ENCODE data around the gene TMA7. TPM values are rescaled to one million over a fixed set of nuclear protein-coding genes. Genes with fewer than 3 reads are reported as not detected.

TMA7 gene
- total and polyA plus RNA-seq, 9 of the 15 experiments (the other 6 are each of a cell fraction or from before 2014, with no cell fraction given), result 209 to 1,003 (median 486) TPM

DNA sequence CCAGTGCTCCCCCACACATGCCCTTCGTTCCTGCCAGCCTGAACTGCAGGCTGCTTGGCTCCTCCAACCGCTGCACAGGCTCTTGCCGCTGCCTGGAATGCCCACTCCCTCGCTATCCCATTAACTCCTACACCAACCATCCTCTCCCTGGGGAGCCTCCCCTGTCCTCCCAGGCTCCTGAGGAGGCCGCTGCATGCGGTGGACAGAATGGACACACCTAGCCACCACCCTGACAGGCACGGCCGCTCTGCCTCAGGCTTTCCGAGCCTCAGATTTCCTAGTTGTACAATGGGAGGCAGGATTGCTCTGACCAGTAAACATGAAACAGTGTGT, 12.5 kb upstream of the TMA7 start:
- 84% methylated on average over 7 of the region's 9 CpGs for WGBS (ENCODE audit: insufficient coverage, low coverage, missing lambda C conversion rate)
- TF ChIP-seq, protein P1, sequence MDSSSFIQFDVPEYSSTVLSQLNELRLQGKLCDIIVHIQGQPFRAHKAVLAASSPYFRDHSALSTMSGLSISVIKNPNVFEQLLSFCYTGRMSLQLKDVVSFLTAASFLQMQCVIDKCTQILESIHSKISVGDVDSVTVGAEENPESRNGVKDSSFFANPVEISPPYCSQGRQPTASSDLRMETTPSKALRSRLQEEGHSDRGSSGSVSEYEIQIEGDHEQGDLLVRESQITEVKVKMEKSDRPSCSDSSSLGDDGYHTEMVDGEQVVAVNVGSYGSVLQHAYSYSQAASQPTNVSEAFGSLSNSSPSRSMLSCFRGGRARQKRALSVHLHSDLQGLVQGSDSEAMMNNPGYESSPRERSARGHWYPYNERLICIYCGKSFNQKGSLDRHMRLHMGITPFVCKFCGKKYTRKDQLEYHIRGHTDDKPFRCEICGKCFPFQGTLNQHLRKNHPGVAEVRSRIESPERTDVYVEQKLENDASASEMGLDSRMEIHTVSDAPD (CRISPR knock-in tag; IDR thresholded peaks at IDR 0.05), result no peak
- TF ChIP-seq, protein P2, sequence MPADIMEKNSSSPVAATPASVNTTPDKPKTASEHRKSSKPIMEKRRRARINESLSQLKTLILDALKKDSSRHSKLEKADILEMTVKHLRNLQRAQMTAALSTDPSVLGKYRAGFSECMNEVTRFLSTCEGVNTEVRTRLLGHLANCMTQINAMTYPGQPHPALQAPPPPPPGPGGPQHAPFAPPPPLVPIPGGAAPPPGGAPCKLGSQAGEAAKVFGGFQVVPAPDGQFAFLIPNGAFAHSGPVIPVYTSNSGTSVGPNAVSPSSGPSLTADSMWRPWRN (IDR thresholded peaks at IDR 0.05; ENCODE audit: low read depth), result no peak
- TF ChIP-seq FOS (IDR thresholded peaks at IDR 0.05; ENCODE audit: extremely low read depth, insufficient read length) (no peak), BDP1 (IDR thresholded peaks at IDR 0.05; ENCODE audit: insufficient read depth, insufficient read length) (no peak), ZNF174 (CRISPR knock-in tag; IDR thresholded peaks at IDR 0.05) (no peak), POLR2AphosphoS5 (IDR thresholded peaks at IDR 0.05; ENCODE audit: control insufficient read depth, insufficient read depth, low read depth, low read length) (no peak), GATAD2A (IDR thresholded peaks at IDR 0.05) (no peak), BHLHE40 (IDR thresholded peaks at IDR 0.05; ENCODE audit: low read length) (no peak), ZC3H4 (CRISPR knock-in tag; IDR thresholded peaks at IDR 0.05; ENCODE audit: borderline replicate concordance) (no peak), CCAR2 (IDR thresholded peaks at IDR 0.05; ENCODE audit: low read depth, low read length) (no peak)
- FAIRE-seq, result no peak

More for the DNA sequence above, 12.5 kb upstream of the TMA7 start:
- Histone ChIP-seq H4K20me1 (replicated peaks; ENCODE audit: control insufficient read depth, insufficient read depth, low read length) (no peaks in the 10 kb centered on the region), H3K9me3 (replicated peaks; ENCODE audit: control insufficient read depth, insufficient read depth, low read depth, low read length) (no peaks in the 10 kb centered on the region), H2AFZ (ENCODE audit: low read depth, low read length) (no peak overlapping the region), H3K79me2 (ENCODE audit: control insufficient read depth, insufficient read depth, low read length) (no peaks in the 10 kb centered on the region; the same call in 2 of the 3 replicates), H3K9ac (ENCODE audit: insufficient read depth in 1 of 2, low read depth in 2 of 2, low read length in 2 of 2) (no peak overlapping the region), H3K36me3 (ENCODE audit: control insufficient read depth, insufficient read depth, low read length) (peaks cover 10% of the 10 kb centered on the region; the same call in 2 of the 3 replicates), H3K9me1 (ENCODE audit: control insufficient read depth, insufficient read depth, low read length) (no peaks in the 10 kb centered on the region), H3K27ac (ENCODE audit: extremely low read depth, low read depth, low read length) (no peak overlapping the region), H3K4me1 (replicated peaks in 1 of 2; ENCODE audit: control insufficient read depth in 2 of 2, insufficient read depth in 2 of 2, low read length in 2 of 2) (peaks cover 3 to 47% of the 10 kb centered on the region in 2 experiments; a peak in 4 of 5 replicates), H3K27me3 (ENCODE audit: control insufficient read depth in 2 of 2, insufficient read depth in 2 of 2, low read length in 2 of 2) (no peaks in the 10 kb centered on the region), H3K4me2 (ENCODE audit: insufficient read depth, low read length) (no peak overlapping the region), H3K4me3 (no peak overlapping the region)
- TSS peak; percentile 33 for BruUV-seq (replicated peaks)
- ATAC-seq, result no peak
- DNase-seq (ENCODE audit: extremely low read depth in 1 of 4, low spot score in 3 of 4), result no peak
- ChIA-PET CTCF (ENCODE audit: low intra/inter-chr PET ratio) (no interaction called here), POLR2A (no interaction called here)
- intact Hi-C loops (cut with micrococcal nuclease), result no loop called here
- in situ Hi-C loops (cut with MboI), result no loop called here

Data from K562 (cell line).